Measurements from ENCODE around the gene ZCCHC9. TPM values are rescaled to one million over a fixed set of nuclear protein-coding genes. Genes with fewer than 3 reads are reported as not detected.

The ZCCHC9 gene
- 38.0 and 41.7 TPM in 2 replicates for total RNA-seq (2014; rRNA removed; shearing (Covaris generic))

GRCh38 chr5:81301271-81302015, at the start of gene ZCCHC9:
ZCCHC9 (plus strand) TSS chr5:81301587; CDS start chr5:81304758, 3,171 bp downstream.

Other genes with a start within 250 kb of the ZCCHC9 start
- gene CKMT2, start 68.3 kb upstream of the ZCCHC9 start, total RNA-seq (2014; rRNA removed; shearing (Covaris generic)), result not detected in 2 replicates
- 0.13 TPM in 1 of 2 replicates, not detected in the other for gene ACOT12, start 92.5 kb downstream of the ZCCHC9 start, total RNA-seq (2014; rRNA removed; shearing (Covaris generic))

All from A375 (cell line).